B cell (primary cell): ENCODE measurements around the gene PIAS4. TPM values are rescaled to one million over a fixed set of nuclear protein-coding genes. Genes with fewer than 3 reads are reported as not detected.

Experiments
- ATAC-seq: fragments of 200-7000 bp; cut with Tn5 transposase; one replicate; pipeline ENCODE4 v1.10.0; 2021; ENCODE audit warnings: low read depth, mild to moderate bottlenecking, moderate number of reproducible peaks, moderate library complexity
- CTCF ChIA-PET: fragments of 350-600 bp; sonication (Branson Sonifier 250); formaldehyde crosslinking; loops from one replicate; lab custom pipeline; 2021; ENCODE audit warnings: antibody characterized with exemption, inconsistent platforms; lab: Charles Lee
- POLR2A ChIA-PET: fragments of 350-600 bp; sonication (Branson Sonifier 250); formaldehyde crosslinking; loops from one replicate; lab custom pipeline; 2021; ENCODE audit warnings: antibody characterized with exemption; lab: Charles Lee
- DNase-seq: peaks from one replicate; pipeline ENCODE4 v3.0.0; 2013
- H2AFZ ChIP-seq: 2 replicates; pipeline ENCODE4 v1.6.1; 2012; ENCODE audit warnings: mild to moderate bottlenecking, low read depth, low read length; ENCODE audit not compliant: insufficient read depth, poor library complexity, severe bottlenecking
- H3K27ac ChIP-seq, 2 donors: 1 replicate in 1 of 2; 2 replicates in 1 of 2; pipeline ENCODE4 v1.5.1; 2012 to 2013; ENCODE audit warnings: low read length in 2 of 2, mild to moderate bottlenecking in 2 of 2, moderate library complexity in 1 of 2
- H3K27me3 ChIP-seq, 4 experiments: fragments of 200-600 bp in 1 of 4; sonication (generic) in 1 of 4; replicated peaks in 1 of 4; 1 replicate in 2 of 4; 2 replicates in 2 of 4; pipeline versions ENCODE4 v1.6.1 to v1.7.0; 2013 to 2016; ENCODE audit warnings: low read length in 3 of 4, mild to moderate bottlenecking in 2 of 4, mixed read lengths in 1 of 4, moderate library complexity in 1 of 4; ENCODE audit not compliant: insufficient read depth in 4 of 4, control insufficient read depth in 3 of 4; ENCODE audit errors: control extremely low read depth in 1 of 4
- H3K36me3 ChIP-seq, 2 experiments: replicated peaks in 1 of 2; 1 replicate in 1 of 2; 2 replicates in 1 of 2; pipeline versions ENCODE4 v1.6.1 to v1.7.1; 2013; ENCODE audit warnings: low read length in 1 of 2; ENCODE audit not compliant: insufficient read depth in 2 of 2, control insufficient read depth in 1 of 2; ENCODE audit errors: control extremely low read depth in 1 of 2, extremely low read depth in 1 of 2
- H3K4me1 ChIP-seq, 2 donors: fragments of 200-600 bp in 1 of 2; sonication (generic) in 1 of 2; 1 replicate in 1 of 2; 2 replicates in 1 of 2; pipeline versions ENCODE4 v1.5.1 to v1.6.1; 2013 to 2017; ENCODE audit warnings: low read length in 2 of 2; ENCODE audit not compliant: control insufficient read depth in 2 of 2, insufficient read depth in 2 of 2
- H3K4me2 ChIP-seq: replicated peaks from 2 replicates; pipeline ENCODE3; 2012; ENCODE audit warnings: mild to moderate bottlenecking, low read depth, low read length; ENCODE audit not compliant: poor library complexity, severe bottlenecking
- H3K4me3 ChIP-seq, 5 experiments: fragments of 200-600 bp in 1 of 5; sonication (generic) in 1 of 5; 1 replicate in 3 of 5; 2 replicates in 2 of 5; pipeline versions ENCODE4 v1.5.1 to v1.7.0; 2011 to 2016; ENCODE audit warnings: low read length in 4 of 5, mild to moderate bottlenecking in 4 of 5, low read depth in 2 of 5, control low read depth in 1 of 5, moderate library complexity in 1 of 5; ENCODE audit not compliant: insufficient read depth in 1 of 5; ENCODE audit errors: control extremely low read depth in 1 of 5, extremely low read depth in 1 of 5
- H3K79me2 ChIP-seq: fragments of 200-600 bp; sonication (generic); one replicate; pipeline ENCODE4 v1.6.0; 2016; ENCODE audit warnings: low read length; ENCODE audit not compliant: control insufficient read depth, insufficient read depth
- H3K9ac ChIP-seq: fragments of 200-600 bp; sonication (generic); 2 replicates; pipeline ENCODE4 v1.6.1; 2017; ENCODE audit warnings: mild to moderate bottlenecking, low read length, moderate library complexity
- H3K9me3 ChIP-seq, 3 donors: one replicate each; pipeline versions ENCODE4 v1.6.1 to v1.7.1; 2013; ENCODE audit warnings: low read length in 2 of 3; ENCODE audit not compliant: control insufficient read depth in 2 of 3, insufficient read depth in 1 of 3; ENCODE audit errors: control extremely low read depth in 1 of 3
- H4K20me1 ChIP-seq: 2 replicates; pipeline ENCODE4 v1.6.0; 2012; ENCODE audit warnings: mild to moderate bottlenecking, low read length; ENCODE audit not compliant: insufficient read depth, control insufficient read depth, poor library complexity, severe bottlenecking
- H3K27ac Mint-ChIP-seq: one replicate; pipeline ENCODE4 v1.8.0; 2021; ENCODE audit warnings: mixed read lengths
- H3K27me3 Mint-ChIP-seq: one replicate; pipeline ENCODE4 v1.8.0; 2021; ENCODE audit warnings: mixed read lengths
- H3K4me1 Mint-ChIP-seq: one replicate; pipeline ENCODE4 v1.8.0; 2021; ENCODE audit warnings: mixed read lengths
- H3K4me3 Mint-ChIP-seq: one replicate; pipeline ENCODE4 v1.8.0; 2021; ENCODE audit warnings: mixed read lengths
- H3K9me3 Mint-ChIP-seq: one replicate; pipeline ENCODE4 v1.8.0; 2022; ENCODE audit warnings: mixed read lengths; ENCODE audit not compliant: insufficient read depth
- CTCF ChIP-seq: fragments of 200-600 bp; IDR thresholded peaks from one replicate; pipeline ENCODE4 v1.8.0; 2022; ENCODE audit warnings: antibody characterized with exemption, mild to moderate bottlenecking
- EZH2 ChIP-seq: IDR thresholded peaks from 2 replicates; pipeline ENCODE4 v1.6.1; 2012; ENCODE audit warnings: borderline replicate concordance, low read depth, mild to moderate bottlenecking, moderate library complexity, low read length; ENCODE audit not compliant: insufficient read depth, poor library complexity, severe bottlenecking
- WGBS: methylation state at CpG from one replicate; pipeline ENCODE4 v1.1.5; 2013; ENCODE audit warnings: missing lambda C conversion rate; ENCODE audit not compliant: insufficient coverage; 5-methylcytosine and 5-hydroxymethylcytosine counted together
- intact Hi-C: fragments of 100-400 bp; cut with micrococcal nuclease; formaldehyde crosslinking; loops from one replicate; pipeline ENCODE4 v1.10.0; 2022
- polyA plus RNA-seq: library from polyadenylated mRNA; depleted of rRNA; stranded (reverse); fragments of >200 nt; gene quantifications from 2 replicates; pipeline ENCODE4 v1.2.3, GENCODE V29; 2012
- total RNA-seq, 2 donors: library from RNA; stranded (reverse); fragments of 120-200 nt in 1 of 2; gene quantifications; 1 replicate in 1 of 2; 2 replicates in 1 of 2; pipeline versions ENCODE4 v1.2.3 to v1.2.4, GENCODE V29; 2013 to 2022

Gene PIAS4
- total and polyA plus RNA-seq, 2 donors (not counting 1 experiment from before 2014, with no cell fraction given): 13.7 to 56.8 TPM

- DNase-seq (peak; percentile 47), ATAC-seq (peak; percentile 8)
- intact Hi-C loops: no loop called here
- no peak overlapping the region for H3K9ac ChIP-seq
- H3K4me2 ChIP-seq: no peak overlapping the region
- WGBS: 92% methylated on average over 59 of the region's 59 CpGs
- no peak overlapping the region for H3K4me3 ChIP-seq
- no peaks in the 10 kb centered on the region for H3K4me1 ChIP-seq
- Mint-ChIP-seq H3K27ac (peak overlapping the region; percentile 13), H3K4me1 (peaks cover 6% of the 10 kb centered on the region), H3K4me3 (no peak overlapping the region), H3K27me3 (no peaks in the 10 kb centered on the region), H3K9me3 (no peaks in the 10 kb centered on the region)
- ChIA-PET POLR2A (no interaction called here), CTCF (no interaction called here)
- no peak for TF ChIP-seq EZH2
- TF ChIP-seq CTCF: peak; percentile 22
- peaks cover 3 to 72% of the 10 kb centered on the region in 2 experiments for H3K36me3 ChIP-seq
- peaks cover 76% of the 10 kb centered on the region for H4K20me1 ChIP-seq
- peaks cover 15% of the 10 kb centered on the region for H3K79me2 ChIP-seq
- H3K27me3 ChIP-seq: no peaks in the 10 kb centered on the region
- H3K9me3 ChIP-seq: peaks cover 0 to 4% (median 0%) of the 10 kb centered on the region in 3 donors
- no peak overlapping the region for H2AFZ ChIP-seq
- no peak overlapping the region for H3K27ac ChIP-seq
Observed at GRCh38 chr19:3977242-3978143, 30.0 kb upstream of the PIAS4 start.

DNA sequence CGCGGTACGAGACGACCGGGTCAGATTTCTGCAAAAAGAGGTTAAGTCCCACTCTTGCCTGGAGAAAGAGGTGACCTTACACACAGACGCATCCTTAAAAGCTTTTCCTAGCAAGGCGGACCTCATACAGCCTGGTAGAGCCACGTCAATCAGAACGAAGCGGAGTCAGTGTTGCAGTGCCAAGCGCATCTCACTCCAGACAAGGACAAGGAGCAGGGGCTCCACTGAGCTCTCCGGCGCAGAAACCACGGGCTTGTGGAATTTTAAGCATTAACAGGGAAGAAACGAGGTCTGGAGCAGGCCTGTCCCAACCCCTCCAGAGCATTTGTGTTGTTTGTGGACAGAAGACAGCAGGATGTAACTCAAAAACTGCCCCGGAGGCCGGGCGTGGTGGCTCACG lies 29.4 kb upstream of the PIAS4 start:
- H3K4me3 ChIP-seq: no peak overlapping the region
- peaks cover 3 to 78% of the 10 kb centered on the region in 2 experiments for H3K36me3 ChIP-seq
- DNase-seq: no peak
- no peaks in the 10 kb centered on the region for H3K27me3 ChIP-seq
- H3K27me3 Mint-ChIP-seq: no peaks in the 10 kb centered on the region
- H3K4me2 ChIP-seq: no peak overlapping the region
- intact Hi-C loops: no loop called here
- H4K20me1 ChIP-seq: peaks cover 83% of the 10 kb centered on the region
- no peaks in the 10 kb centered on the region for H3K9me3 Mint-ChIP-seq
- H2AFZ ChIP-seq: no peak overlapping the region
- no peak overlapping the region for H3K4me3 Mint-ChIP-seq
- H3K9me3 ChIP-seq: peaks cover 0 to 4% (median 0%) of the 10 kb centered on the region in 3 donors
- 98% methylated on average over 15 of the region's 19 CpGs for WGBS
- ATAC-seq: no peak
- H3K9ac ChIP-seq: no peak overlapping the region
- peaks cover 13% of the 10 kb centered on the region for H3K4me1 Mint-ChIP-seq
- POLR2A ChIA-PET: no interaction called here
- peaks cover 22% of the 10 kb centered on the region for H3K79me2 ChIP-seq
- H3K27ac Mint-ChIP-seq: peak overlapping the region; percentile 13
- no peak overlapping the region for H3K27ac ChIP-seq
- CTCF ChIA-PET: no interaction called here
- peaks cover 0 to 1% of the 10 kb centered on the region in 2 donors for H3K4me1 ChIP-seq
- no peak for TF ChIP-seq CTCF
- TF ChIP-seq EZH2: no peak
